CD4-positive, CD25-positive, alpha-beta regulatory T cell (primary cell): Measurements from ENCODE around the gene CRKL. TPM values are rescaled to one million over a fixed set of nuclear protein-coding genes. Genes with fewer than 3 reads are reported as not detected.
"Not testable (repeated sequence)": the region's sequence is repeated elsewhere in the genome, so short reads cannot be mapped to it uniquely, and the experiment has no call there.

Source experiments
- ATAC-seq, 2 donors: fragments of 150-1000 bp; cut with Tn5 transposase; one replicate each; pipeline ENCODE4 v1.10.0; 2021; ENCODE audit warnings: low read depth in 2 of 2, moderate number of reproducible peaks in 2 of 2, moderate library complexity in 1 of 2
- DNase-seq, 3 donors: peaks; one replicate each; pipeline versions ENCODE4 v3.0.0 to v3.0.0-alpha.2; 2012 to 2022; ENCODE audit warnings: mixed read lengths in 1 of 3
- H3K27ac ChIP-seq: one replicate; pipeline ENCODE4 v1.7.0; 2013; ENCODE audit warnings: mild to moderate bottlenecking, low read length; ENCODE audit not compliant: insufficient read depth, poor library complexity, severe bottlenecking
- H3K27me3 ChIP-seq: one replicate; pipeline ENCODE4 v1.7.0; 2013; ENCODE audit warnings: low read length; ENCODE audit not compliant: control insufficient read depth, insufficient read depth
- H3K36me3 ChIP-seq: one replicate; pipeline ENCODE4 v1.7.0; 2013; ENCODE audit warnings: mild to moderate bottlenecking, low read length, moderate library complexity; ENCODE audit not compliant: control insufficient read depth, insufficient read depth
- H3K4me1 ChIP-seq: 2 replicates; pipeline ENCODE4 v1.7.0; 2013; ENCODE audit warnings: mild to moderate bottlenecking, low read length; ENCODE audit not compliant: insufficient read depth, control insufficient read depth, poor library complexity, severe bottlenecking
- H3K4me3 ChIP-seq: one replicate; pipeline ENCODE4 v1.7.0; 2013; ENCODE audit warnings: low read depth, mild to moderate bottlenecking, low read length, moderate library complexity
- H3K9me3 ChIP-seq, 2 experiments: 1 replicate in 1 of 2; 2 replicates in 1 of 2; pipeline ENCODE4 v1.7.0; 2013; ENCODE audit warnings: low read length in 2 of 2, mild to moderate bottlenecking in 1 of 2, moderate library complexity in 1 of 2; ENCODE audit not compliant: control insufficient read depth in 2 of 2
- H3K27ac Mint-ChIP-seq, 3 donors: one replicate each; pipeline ENCODE4 v1.8.0; 2020 to 2022; ENCODE audit warnings: mild to moderate bottlenecking in 3 of 3, mixed read lengths in 3 of 3, moderate library complexity in 2 of 3
- H3K27me3 Mint-ChIP-seq: one replicate; pipeline ENCODE4 v1.8.0; 2022; ENCODE audit warnings: mild to moderate bottlenecking, mixed read lengths
- H3K36me3 Mint-ChIP-seq: one replicate; pipeline ENCODE4 v1.8.0; 2020; ENCODE audit warnings: mixed read lengths
- H3K4me1 Mint-ChIP-seq, 4 donors: one replicate each; pipeline ENCODE4 v1.8.0; 2020 to 2022; ENCODE audit warnings: mixed read lengths in 4 of 4, mild to moderate bottlenecking in 1 of 4
- H3K4me3 Mint-ChIP-seq, 4 donors: one replicate each; pipeline ENCODE4 v1.8.0; 2020 to 2022; ENCODE audit warnings: mild to moderate bottlenecking in 4 of 4, mixed read lengths in 4 of 4, moderate library complexity in 3 of 4
- H3K9me3 Mint-ChIP-seq, 7 donors: one replicate each; pipeline ENCODE4 v1.8.0; 2020 to 2022; ENCODE audit warnings: mixed read lengths in 7 of 7, mild to moderate bottlenecking in 3 of 7, moderate library complexity in 2 of 7
- polyA plus RNA-seq, 4 donors: library from polyadenylated mRNA; unstranded; fragments of 300-500 nt; fragmentation: Illumina TruSeq; gene quantifications; one replicate each; pipeline ENCODE4 v1.2.3, GENCODE V29; 2021
- total RNA-seq: library from RNA; stranded (reverse); gene quantifications from one replicate; pipeline ENCODE4 v1.2.3, GENCODE V29; 2022

The CRKL gene
- total and polyA plus RNA-seq, 5 donors from 2014 or later, result 41.7 to 61.4 (median 53.1) TPM

- ATAC-seq, result no peak
- no peaks in the 10 kb centered on the region for H3K36me3 ChIP-seq
- no peak overlapping the region for H3K27ac Mint-ChIP-seq
- H3K9me3 ChIP-seq, result no peaks in the 10 kb centered on the region
- H3K36me3 Mint-ChIP-seq, result no peaks in the 10 kb centered on the region
- DNase-seq, result no peak
- H3K4me3 Mint-ChIP-seq, result no peak overlapping the region
- H3K9me3 Mint-ChIP-seq, result peaks cover 0 to 1% (median 0%) of the 10 kb centered on the region in 7 donors
- H3K4me1 Mint-ChIP-seq, result peaks cover 0 to 4% (median under 1%) of the 10 kb centered on the region in 4 donors
- H3K4me3 ChIP-seq, result no peak overlapping the region
- no peak overlapping the region for H3K27ac ChIP-seq
- H3K27me3 ChIP-seq, result peaks cover 6% of the 10 kb centered on the region
- H3K27me3 Mint-ChIP-seq, result peaks cover 18% of the 10 kb centered on the region
- H3K4me1 ChIP-seq, result no peaks in the 10 kb centered on the region
Measured at GRCh38 chr22:20904980-20905355, 12.2 kb upstream of the CRKL start.

GRCh38 chr22:20905415-20906386, 11.5 kb upstream of the CRKL start:
- Histone ChIP-seq H3K27ac (no peak overlapping the region), H3K4me1 (no peaks in the 10 kb centered on the region), H3K36me3 (no peaks in the 10 kb centered on the region), H3K27me3 (peaks cover 6% of the 10 kb centered on the region), H3K4me3 (no peak overlapping the region), H3K9me3 (no peaks in the 10 kb centered on the region)
- Mint-ChIP-seq H3K4me3 (no peak overlapping the region), H3K27ac (no peak overlapping the region), H3K36me3 (no peaks in the 10 kb centered on the region), H3K27me3 (peaks cover 18% of the 10 kb centered on the region), H3K4me1 (peaks cover 0 to 2% (median under 1%) of the 10 kb centered on the region in 4 donors), H3K9me3 (peaks cover 0 to 1% (median 0%) of the 10 kb centered on the region in 7 donors)
- DNase-seq, result no peak
- no peak for ATAC-seq

GRCh38 chr22:20906387-20906767, 10.8 kb upstream of the CRKL start:
- peaks cover 0 to 2% (median 0%) of the 10 kb centered on the region in 4 donors for H3K4me1 Mint-ChIP-seq
- no peak overlapping the region for H3K4me3 Mint-ChIP-seq
- Histone ChIP-seq H3K4me3 (no peak overlapping the region), H3K9me3 (no peaks in the 10 kb centered on the region), H3K27me3 (peaks cover 6% of the 10 kb centered on the region), H3K4me1 (no peaks in the 10 kb centered on the region), H3K27ac (no peak overlapping the region), H3K36me3 (no peaks in the 10 kb centered on the region)
- ATAC-seq (no peak), DNase-seq (no peak)
- H3K27ac Mint-ChIP-seq, result no peak overlapping the region
- no peaks in the 10 kb centered on the region for H3K36me3 Mint-ChIP-seq
- H3K9me3 Mint-ChIP-seq, result peaks cover 0 to 1% (median 0%) of the 10 kb centered on the region in 7 donors
- H3K27me3 Mint-ChIP-seq, result peaks cover 18% of the 10 kb centered on the region

DNA sequence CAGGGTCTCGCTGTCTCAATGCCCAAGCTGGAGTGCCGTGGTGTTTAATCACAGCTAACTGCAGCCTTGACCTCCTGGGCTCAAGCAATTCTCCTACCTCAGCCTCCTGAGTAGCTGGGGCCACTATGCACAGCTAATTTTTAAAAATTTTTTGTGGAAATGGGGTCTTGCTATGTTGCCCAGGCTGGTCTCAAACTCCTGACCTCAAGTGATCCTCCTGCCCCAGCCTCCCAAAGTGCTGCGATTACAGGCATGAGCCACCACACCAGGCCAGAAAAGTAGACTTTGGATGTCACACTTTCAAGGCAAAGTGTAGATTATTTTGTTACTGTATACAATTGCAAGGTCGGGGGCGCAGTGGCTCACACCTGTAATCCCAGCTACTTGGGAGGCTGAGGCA, 8.5 kb upstream of the CRKL start:
- H3K4me1 ChIP-seq, H3K4me3 ChIP-seq, H3K4me1 Mint-ChIP-seq, DNase-seq, H3K9me3 ChIP-seq, H3K27ac ChIP-seq, H3K36me3 ChIP-seq, H3K36me3 Mint-ChIP-seq, H3K9me3 Mint-ChIP-seq, ATAC-seq, H3K27ac Mint-ChIP-seq, H3K27me3 ChIP-seq, H3K4me3 Mint-ChIP-seq: not testable (repeated sequence)
- peaks cover 13% of the 10 kb centered on the region for H3K27me3 Mint-ChIP-seq

GRCh38 chr22:20909543-20910303, 7.5 kb upstream of the CRKL start:
- H3K27ac Mint-ChIP-seq, result no peak overlapping the region
- H3K4me3 Mint-ChIP-seq, result no peak overlapping the region
- DNase-seq (no peak), ATAC-seq (no peak)
- Histone ChIP-seq H3K27ac (no peak overlapping the region), H3K36me3 (no peaks in the 10 kb centered on the region), H3K27me3 (peaks cover 6% of the 10 kb centered on the region), H3K4me1 (no peaks in the 10 kb centered on the region), H3K9me3 (no peaks in the 10 kb centered on the region), H3K4me3 (no peak overlapping the region)
- H3K27me3 Mint-ChIP-seq, result peaks cover 10% of the 10 kb centered on the region
- H3K9me3 Mint-ChIP-seq, result no peaks in the 10 kb centered on the region
- peaks cover 0 to 5% (median under 1%) of the 10 kb centered on the region in 4 donors for H3K4me1 Mint-ChIP-seq
- no peaks in the 10 kb centered on the region for H3K36me3 Mint-ChIP-seq

GRCh38 chr22:20912494-20912893, 4.7 kb upstream of the CRKL start:
- no peak for DNase-seq
- H3K4me1 ChIP-seq, result peaks cover 6% of the 10 kb centered on the region
- H3K27me3 ChIP-seq, result no peaks in the 10 kb centered on the region
- H3K4me3 ChIP-seq, result no peak overlapping the region
- no peaks in the 10 kb centered on the region for H3K27me3 Mint-ChIP-seq
- no peaks in the 10 kb centered on the region for H3K36me3 Mint-ChIP-seq
- no peak overlapping the region for H3K27ac ChIP-seq
- no peak overlapping the region for H3K27ac Mint-ChIP-seq
- H3K9me3 ChIP-seq, result no peaks in the 10 kb centered on the region
- no peaks in the 10 kb centered on the region for H3K36me3 ChIP-seq
- no peak overlapping the region for H3K4me3 Mint-ChIP-seq
- no peaks in the 10 kb centered on the region for H3K9me3 Mint-ChIP-seq
- H3K4me1 Mint-ChIP-seq, result peaks cover 0 to 16% (median 10%) of the 10 kb centered on the region in 4 donors
- ATAC-seq, result no peak

- Mint-ChIP-seq H3K27me3 (no peaks in the 10 kb centered on the region), H3K4me1 (peaks cover 12 to 57% (median 40%) of the 10 kb centered on the region in 4 donors), H3K4me3 (peak overlapping the region; percentile 85 to 98 (median 97)), H3K27ac (peak overlapping the region; percentile 89 to 95 (median 95)), H3K9me3 (no peaks in the 10 kb centered on the region), H3K36me3 (peaks cover 9% of the 10 kb centered on the region)
- H3K4me3 ChIP-seq, result peak overlapping the region; percentile 99
- H3K27me3 ChIP-seq, result no peaks in the 10 kb centered on the region
- ATAC-seq, result no peak
- no peak for DNase-seq
- H3K4me1 ChIP-seq, result peaks cover 37% of the 10 kb centered on the region
- H3K36me3 ChIP-seq, result no peaks in the 10 kb centered on the region
- peak overlapping the region; percentile 90 for H3K27ac ChIP-seq
- H3K9me3 ChIP-seq, result no peaks in the 10 kb centered on the region
Measured at GRCh38 chr22:20918663-20919218, 1.5 kb downstream of the CRKL start.
